Mammary epithelial cell (primary cell): ENCODE measurements around the gene PLCG2.

Source experiments
- EZH2 ChIP-seq: IDR thresholded peaks from 2 replicates; pipeline ENCODE4 v1.6.1; 2012; ENCODE audit warnings: low read length, inconsistent platforms, borderline replicate concordance
- TF ChIP-seq, protein P1 (sequence below), 2 donors: IDR thresholded peaks in 1 of 2; conservative IDR thresholded peaks in 1 of 2; 2 replicates each; pipeline ENCODE4 v1.5.1; 2011 to 2012; ENCODE audit warnings: inconsistent platforms in 2 of 2, low read length in 2 of 2, mild to moderate bottlenecking in 2 of 2, control low read depth in 1 of 2, low read depth in 1 of 2; ENCODE audit not compliant: insufficient read depth in 1 of 2; ENCODE audit errors: extremely low read depth in 1 of 2

DNA sequence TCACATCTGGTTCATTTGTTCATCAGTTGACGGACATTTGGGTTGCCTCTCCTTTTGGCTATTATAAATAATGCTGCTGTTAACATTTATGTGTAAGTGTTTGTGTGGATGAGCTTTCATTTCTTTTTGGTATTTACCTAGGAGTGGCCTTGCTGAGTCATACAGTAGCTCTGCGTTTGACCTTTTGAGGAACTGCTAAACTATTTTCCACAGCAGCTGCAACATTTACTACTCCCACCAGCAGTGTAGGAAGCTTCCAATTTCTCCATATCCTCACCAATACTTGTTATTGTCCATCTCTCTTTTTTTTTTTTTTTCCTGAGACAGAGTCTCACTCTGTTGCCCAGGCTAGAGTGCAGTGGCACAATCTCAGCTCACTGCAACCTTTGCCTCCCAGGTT, 20.7 kb upstream of the PLCG2 start:
- TF ChIP-seq, protein P1, sequence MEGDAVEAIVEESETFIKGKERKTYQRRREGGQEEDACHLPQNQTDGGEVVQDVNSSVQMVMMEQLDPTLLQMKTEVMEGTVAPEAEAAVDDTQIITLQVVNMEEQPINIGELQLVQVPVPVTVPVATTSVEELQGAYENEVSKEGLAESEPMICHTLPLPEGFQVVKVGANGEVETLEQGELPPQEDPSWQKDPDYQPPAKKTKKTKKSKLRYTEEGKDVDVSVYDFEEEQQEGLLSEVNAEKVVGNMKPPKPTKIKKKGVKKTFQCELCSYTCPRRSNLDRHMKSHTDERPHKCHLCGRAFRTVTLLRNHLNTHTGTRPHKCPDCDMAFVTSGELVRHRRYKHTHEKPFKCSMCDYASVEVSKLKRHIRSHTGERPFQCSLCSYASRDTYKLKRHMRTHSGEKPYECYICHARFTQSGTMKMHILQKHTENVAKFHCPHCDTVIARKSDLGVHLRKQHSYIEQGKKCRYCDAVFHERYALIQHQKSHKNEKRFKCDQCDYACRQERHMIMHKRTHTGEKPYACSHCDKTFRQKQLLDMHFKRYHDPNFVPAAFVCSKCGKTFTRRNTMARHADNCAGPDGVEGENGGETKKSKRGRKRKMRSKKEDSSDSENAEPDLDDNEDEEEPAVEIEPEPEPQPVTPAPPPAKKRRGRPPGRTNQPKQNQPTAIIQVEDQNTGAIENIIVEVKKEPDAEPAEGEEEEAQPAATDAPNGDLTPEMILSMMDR (conservative IDR thresholded peaks at IDR 0.05 in 1 of 2, IDR thresholded peaks at IDR 0.05 in 1 of 2; ENCODE audit: extremely low read depth in 1 of 2, insufficient read depth in 1 of 2, low read depth in 1 of 2, low read length in 2 of 2), result no peak
- no peak for TF ChIP-seq EZH2
